SK-N-SH treated with all-trans-retinoic acid at 6 μM for 48 hours (cell line): ENCODE results near the gene PTPRT.

Experiments
- ATAC-seq: fragments of 200-7000 bp; cut with Tn5 transposase; 3 replicates; pipeline ENCODE4 v1.9.1; 2020; ENCODE audit warnings: mild to moderate bottlenecking, moderate library complexity
- ARNTL ChIP-seq: fragments of 450-650 bp; formaldehyde crosslinking; IDR thresholded peaks from 2 replicates; pipeline ENCODE4 v1.5.0; 2020; ENCODE audit warnings: low read depth, mild to moderate bottlenecking, moderate library complexity, borderline replicate concordance
- BACH2 ChIP-seq: fragments of 250-450 bp; sonication (Bioruptor Pico); IDR thresholded peaks from 2 replicates; pipeline ENCODE4 v1.9.0; 2021; ENCODE audit warnings: mild to moderate bottlenecking, borderline replicate concordance
- CSDC2 ChIP-seq: fragments of 250-450 bp; sonication (Bioruptor Pico); IDR thresholded peaks from 2 replicates; pipeline ENCODE4 v1.5.0; 2020; ENCODE audit warnings: mild to moderate bottlenecking, moderate library complexity
- CSRNP3 ChIP-seq: fragments of 250-450 bp; sonication (Bioruptor Pico); IDR thresholded peaks from 2 replicates; pipeline ENCODE4 v1.5.1; 2021; ENCODE audit warnings: mild to moderate bottlenecking, moderate library complexity
- ESRRG ChIP-seq: fragments of 250-450 bp; sonication (Bioruptor Pico); IDR thresholded peaks from 2 replicates; pipeline ENCODE4 v1.6.1; 2021; ENCODE audit warnings: mild to moderate bottlenecking
- GLIS3 ChIP-seq: fragments of 250-450 bp; sonication (Bioruptor Pico); IDR thresholded peaks from 2 replicates; pipeline ENCODE4 v1.5.0; 2020; ENCODE audit warnings: mild to moderate bottlenecking, moderate library complexity
- ISL1 ChIP-seq: fragments of 250-450 bp; sonication (Bioruptor Pico); IDR thresholded peaks from 2 replicates; pipeline ENCODE4 v2.1.2; 2022; ENCODE audit warnings: mild to moderate bottlenecking, moderate library complexity
- PPARA ChIP-seq: fragments of 250-450 bp; sonication (Bioruptor Pico); IDR thresholded peaks from 2 replicates; pipeline ENCODE4 v1.5.0; 2020; ENCODE audit warnings: mild to moderate bottlenecking, borderline replicate concordance
- RARB ChIP-seq: fragments of 250-450 bp; sonication (Bioruptor Pico); IDR thresholded peaks from 2 replicates; pipeline ENCODE4 v1.8.0; 2021; ENCODE audit warnings: mild to moderate bottlenecking, moderate library complexity
- TCF4 ChIP-seq: fragments of 250-450 bp; sonication (Bioruptor Pico); IDR thresholded peaks from 2 replicates; pipeline ENCODE4 v1.8.0; 2021; ENCODE audit warnings: mild to moderate bottlenecking, moderate library complexity, borderline replicate concordance
- TOX ChIP-seq: fragments of 250-450 bp; sonication (Bioruptor Pico); IDR thresholded peaks from 2 replicates; pipeline ENCODE4 v1.8.0; 2021; ENCODE audit warnings: mild to moderate bottlenecking, moderate library complexity, borderline replicate concordance
- ZC3H10 ChIP-seq: fragments of 250-450 bp; sonication (Bioruptor Pico); IDR thresholded peaks from 2 replicates; pipeline ENCODE4 v1.5.1; 2021; ENCODE audit warnings: mild to moderate bottlenecking, moderate library complexity
- ZFP3 ChIP-seq: fragments of 250-450 bp; sonication (Bioruptor Pico); IDR thresholded peaks from 2 replicates; pipeline ENCODE4 v1.5.0; 2020; ENCODE audit warnings: mild to moderate bottlenecking, moderate library complexity
- ZFP30 ChIP-seq: fragments of 450-650 bp; formaldehyde crosslinking; IDR thresholded peaks from 2 replicates; pipeline ENCODE4 v1.5.0; 2022; ENCODE audit warnings: mild to moderate bottlenecking, moderate library complexity
- ZNF70 ChIP-seq: fragments of 450-650 bp; formaldehyde crosslinking; IDR thresholded peaks from 2 replicates; pipeline ENCODE4 v1.5.0; 2020; ENCODE audit warnings: mild to moderate bottlenecking, moderate library complexity
- ZNF8 ChIP-seq: fragments of 450-650 bp; formaldehyde crosslinking; IDR thresholded peaks from 2 replicates; pipeline ENCODE4 v1.5.0; 2020; ENCODE audit warnings: mild to moderate bottlenecking, moderate library complexity
- TF ChIP-seq, protein P1 (sequence below): fragments of 250-450 bp; sonication (Bioruptor Pico); IDR thresholded peaks from 2 replicates; pipeline ENCODE4 v1.8.0; 2021; ENCODE audit warnings: low read depth, mild to moderate bottlenecking, moderate library complexity, borderline replicate concordance
- TF ChIP-seq, protein P2 (sequence below): fragments of 250-450 bp; sonication (Bioruptor Pico); IDR thresholded peaks from 2 replicates; pipeline ENCODE4 v1.5.0; 2020; ENCODE audit warnings: mild to moderate bottlenecking, moderate library complexity
- TF ChIP-seq, protein P3 (sequence below): fragments of 250-450 bp; sonication (Bioruptor Pico); IDR thresholded peaks from 2 replicates; pipeline ENCODE4 v1.8.0; 2020; ENCODE audit warnings: mild to moderate bottlenecking, moderate library complexity, borderline replicate concordance

The PTPRT gene

DNA sequence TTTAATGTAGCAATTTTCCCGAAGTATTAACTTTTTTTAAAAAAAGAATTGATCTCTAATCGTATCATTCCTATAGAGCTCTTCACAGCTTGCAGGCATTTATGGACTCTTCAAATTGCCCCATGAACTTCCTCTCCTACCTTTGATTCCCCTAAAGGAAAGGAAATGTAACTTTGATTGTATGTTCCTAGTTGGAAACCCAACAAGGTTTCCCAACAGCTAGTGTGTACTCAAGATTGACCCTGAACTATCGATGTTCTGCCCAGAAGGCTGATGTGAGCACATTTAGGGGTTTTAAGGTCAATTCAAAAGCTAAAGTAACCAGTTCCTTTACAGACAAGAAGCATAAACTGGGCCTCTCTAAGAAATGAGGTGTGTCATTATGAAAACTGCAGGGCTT, 491.7 kb downstream of the PTPRT start:
- ATAC-seq, result no peak

DNA sequence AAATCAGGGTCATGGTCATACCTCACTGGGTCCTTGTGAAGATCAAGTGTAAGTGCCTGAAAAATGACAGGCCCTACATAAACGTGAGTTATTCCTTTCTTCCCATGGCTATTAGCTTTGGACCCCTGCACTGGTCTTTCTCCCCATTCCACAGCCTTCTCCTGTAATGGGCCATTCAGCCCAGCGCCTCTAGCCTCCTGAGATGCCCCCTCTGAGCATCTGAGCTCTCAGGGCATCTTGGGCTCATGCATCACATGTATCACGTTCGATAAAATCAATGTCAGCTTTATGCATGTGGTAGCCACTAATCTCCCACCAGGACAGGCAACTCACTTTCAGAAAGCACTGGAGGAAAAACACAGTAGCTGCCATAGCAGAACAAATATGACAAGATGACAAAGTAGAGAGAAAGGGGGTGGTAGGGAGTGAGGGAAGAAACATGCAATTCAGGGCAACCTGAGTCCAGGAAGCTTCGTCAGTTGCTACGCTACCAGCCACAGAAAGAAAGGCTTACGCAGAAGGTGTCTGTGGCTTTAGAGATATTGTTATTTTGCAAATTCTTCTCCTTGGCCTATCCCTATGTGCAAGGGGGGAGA, 498.8 kb downstream of the PTPRT start:
- TF ChIP-seq ZNF70 (CRISPR knock-in tag), result no peak
- TF ChIP-seq CSDC2, result no peak
- TF ChIP-seq ARNTL (CRISPR knock-in tag), result no peak
- TF ChIP-seq, protein P1, sequence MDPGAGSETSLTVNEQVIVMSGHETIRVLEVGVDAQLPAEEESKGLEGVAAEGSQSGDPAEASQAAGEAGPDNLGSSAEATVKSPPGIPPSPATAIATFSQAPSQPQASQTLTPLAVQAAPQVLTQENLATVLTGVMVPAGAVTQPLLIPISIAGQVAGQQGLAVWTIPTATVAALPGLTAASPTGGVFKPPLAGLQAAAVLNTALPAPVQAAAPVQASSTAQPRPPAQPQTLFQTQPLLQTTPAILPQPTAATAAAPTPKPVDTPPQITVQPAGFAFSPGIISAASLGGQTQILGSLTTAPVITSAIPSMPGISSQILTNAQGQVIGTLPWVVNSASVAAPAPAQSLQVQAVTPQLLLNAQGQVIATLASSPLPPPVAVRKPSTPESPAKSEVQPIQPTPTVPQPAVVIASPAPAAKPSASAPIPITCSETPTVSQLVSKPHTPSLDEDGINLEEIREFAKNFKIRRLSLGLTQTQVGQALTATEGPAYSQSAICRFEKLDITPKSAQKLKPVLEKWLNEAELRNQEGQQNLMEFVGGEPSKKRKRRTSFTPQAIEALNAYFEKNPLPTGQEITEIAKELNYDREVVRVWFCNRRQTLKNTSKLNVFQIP (CRISPR knock-in tag), result no peak
- TF ChIP-seq, protein P2, sequence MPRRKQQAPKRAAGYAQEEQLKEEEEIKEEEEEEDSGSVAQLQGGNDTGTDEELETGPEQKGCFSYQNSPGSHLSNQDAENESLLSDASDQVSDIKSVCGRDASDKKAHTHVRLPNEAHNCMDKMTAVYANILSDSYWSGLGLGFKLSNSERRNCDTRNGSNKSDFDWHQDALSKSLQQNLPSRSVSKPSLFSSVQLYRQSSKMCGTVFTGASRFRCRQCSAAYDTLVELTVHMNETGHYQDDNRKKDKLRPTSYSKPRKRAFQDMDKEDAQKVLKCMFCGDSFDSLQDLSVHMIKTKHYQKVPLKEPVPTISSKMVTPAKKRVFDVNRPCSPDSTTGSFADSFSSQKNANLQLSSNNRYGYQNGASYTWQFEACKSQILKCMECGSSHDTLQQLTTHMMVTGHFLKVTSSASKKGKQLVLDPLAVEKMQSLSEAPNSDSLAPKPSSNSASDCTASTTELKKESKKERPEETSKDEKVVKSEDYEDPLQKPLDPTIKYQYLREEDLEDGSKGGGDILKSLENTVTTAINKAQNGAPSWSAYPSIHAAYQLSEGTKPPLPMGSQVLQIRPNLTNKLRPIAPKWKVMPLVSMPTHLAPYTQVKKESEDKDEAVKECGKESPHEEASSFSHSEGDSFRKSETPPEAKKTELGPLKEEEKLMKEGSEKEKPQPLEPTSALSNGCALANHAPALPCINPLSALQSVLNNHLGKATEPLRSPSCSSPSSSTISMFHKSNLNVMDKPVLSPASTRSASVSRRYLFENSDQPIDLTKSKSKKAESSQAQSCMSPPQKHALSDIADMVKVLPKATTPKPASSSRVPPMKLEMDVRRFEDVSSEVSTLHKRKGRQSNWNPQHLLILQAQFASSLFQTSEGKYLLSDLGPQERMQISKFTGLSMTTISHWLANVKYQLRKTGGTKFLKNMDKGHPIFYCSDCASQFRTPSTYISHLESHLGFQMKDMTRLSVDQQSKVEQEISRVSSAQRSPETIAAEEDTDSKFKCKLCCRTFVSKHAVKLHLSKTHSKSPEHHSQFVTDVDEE (CRISPR knock-in tag), result no peak
- TF ChIP-seq ISL1 (CRISPR knock-in tag), result no peak
- no peak for ATAC-seq

More for the DNA sequence above, 491.7 kb downstream of the PTPRT start:
- TF ChIP-seq GLIS3 (CRISPR knock-in tag), result no peak

DNA sequence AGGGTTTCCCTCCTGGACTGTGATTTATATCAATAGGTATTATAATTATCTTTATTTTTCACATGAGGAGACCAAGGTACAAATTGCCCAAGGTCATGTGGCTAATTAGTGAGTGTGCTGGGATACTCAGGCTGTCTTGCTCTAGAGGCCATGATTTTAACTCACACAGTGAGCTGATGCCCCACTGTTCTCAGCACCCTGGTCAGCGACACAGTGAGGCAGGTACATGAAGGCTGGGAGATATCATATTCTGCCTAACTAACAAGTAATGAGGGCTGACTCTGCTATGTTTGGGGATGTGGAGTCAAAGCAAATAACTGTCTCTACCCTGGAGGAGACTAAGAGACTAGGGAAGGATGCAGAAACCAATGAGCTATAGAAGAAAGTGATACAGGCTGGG, 501.1 kb downstream of the PTPRT start:
- no peak for ATAC-seq
- TF ChIP-seq BACH2 (no peak), ZNF8 (CRISPR knock-in tag) (no peak), TOX (no peak), PPARA (CRISPR knock-in tag) (no peak), ZC3H10 (CRISPR knock-in tag) (no peak), ESRRG (CRISPR knock-in tag) (no peak), RARB (CRISPR knock-in tag) (no peak), CSRNP3 (CRISPR knock-in tag) (no peak), ZFP30 (CRISPR knock-in tag) (no peak), ZFP3 (CRISPR knock-in tag) (no peak), ISL1 (CRISPR knock-in tag) (no peak), CSDC2 (no peak)
- TF ChIP-seq, protein P3, sequence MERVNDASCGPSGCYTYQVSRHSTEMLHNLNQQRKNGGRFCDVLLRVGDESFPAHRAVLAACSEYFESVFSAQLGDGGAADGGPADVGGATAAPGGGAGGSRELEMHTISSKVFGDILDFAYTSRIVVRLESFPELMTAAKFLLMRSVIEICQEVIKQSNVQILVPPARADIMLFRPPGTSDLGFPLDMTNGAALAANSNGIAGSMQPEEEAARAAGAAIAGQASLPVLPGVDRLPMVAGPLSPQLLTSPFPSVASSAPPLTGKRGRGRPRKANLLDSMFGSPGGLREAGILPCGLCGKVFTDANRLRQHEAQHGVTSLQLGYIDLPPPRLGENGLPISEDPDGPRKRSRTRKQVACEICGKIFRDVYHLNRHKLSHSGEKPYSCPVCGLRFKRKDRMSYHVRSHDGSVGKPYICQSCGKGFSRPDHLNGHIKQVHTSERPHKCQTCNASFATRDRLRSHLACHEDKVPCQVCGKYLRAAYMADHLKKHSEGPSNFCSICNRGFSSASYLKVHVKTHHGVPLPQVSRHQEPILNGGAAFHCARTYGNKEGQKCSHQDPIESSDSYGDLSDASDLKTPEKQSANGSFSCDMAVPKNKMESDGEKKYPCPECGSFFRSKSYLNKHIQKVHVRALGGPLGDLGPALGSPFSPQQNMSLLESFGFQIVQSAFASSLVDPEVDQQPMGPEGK (CRISPR knock-in tag), result no peak
- TF ChIP-seq, protein P2 (CRISPR knock-in tag), result no peak

- no peak for ATAC-seq
- TF ChIP-seq, protein P3 (CRISPR knock-in tag), result no peak
- TF ChIP-seq ZNF8 (CRISPR knock-in tag) (no peak), TCF4 (CRISPR knock-in tag) (no peak), GLIS3 (CRISPR knock-in tag) (no peak), BACH2 (no peak), ZC3H10 (CRISPR knock-in tag) (no peak)
- TF ChIP-seq, protein P2 (CRISPR knock-in tag), result no peak
These were observed 503.6 kb downstream of the PTPRT start for GRCh38 chr20:42686057-42686456.
